Measurements from ENCODE around the gene GLIS1.

GLIS1 gene

GRCh38 chr1:53732409-53732808 is 6.6 kb downstream of the GLIS1 start:
- no peak overlapping the region for H3K27ac ChIP-seq

GRCh38 chr1:53731779-53732305 is 7.1 kb downstream of the GLIS1 start:
- no peak overlapping the region for H3K27ac ChIP-seq
- TF ChIP-seq ZFX (IDR thresholded peaks at IDR 0.05) = no peak
- TF ChIP-seq, protein P1, sequence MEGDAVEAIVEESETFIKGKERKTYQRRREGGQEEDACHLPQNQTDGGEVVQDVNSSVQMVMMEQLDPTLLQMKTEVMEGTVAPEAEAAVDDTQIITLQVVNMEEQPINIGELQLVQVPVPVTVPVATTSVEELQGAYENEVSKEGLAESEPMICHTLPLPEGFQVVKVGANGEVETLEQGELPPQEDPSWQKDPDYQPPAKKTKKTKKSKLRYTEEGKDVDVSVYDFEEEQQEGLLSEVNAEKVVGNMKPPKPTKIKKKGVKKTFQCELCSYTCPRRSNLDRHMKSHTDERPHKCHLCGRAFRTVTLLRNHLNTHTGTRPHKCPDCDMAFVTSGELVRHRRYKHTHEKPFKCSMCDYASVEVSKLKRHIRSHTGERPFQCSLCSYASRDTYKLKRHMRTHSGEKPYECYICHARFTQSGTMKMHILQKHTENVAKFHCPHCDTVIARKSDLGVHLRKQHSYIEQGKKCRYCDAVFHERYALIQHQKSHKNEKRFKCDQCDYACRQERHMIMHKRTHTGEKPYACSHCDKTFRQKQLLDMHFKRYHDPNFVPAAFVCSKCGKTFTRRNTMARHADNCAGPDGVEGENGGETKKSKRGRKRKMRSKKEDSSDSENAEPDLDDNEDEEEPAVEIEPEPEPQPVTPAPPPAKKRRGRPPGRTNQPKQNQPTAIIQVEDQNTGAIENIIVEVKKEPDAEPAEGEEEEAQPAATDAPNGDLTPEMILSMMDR (conservative IDR thresholded peaks at IDR 0.05) = no peak

More at GRCh38 chr1:53732409-53732808, 6.6 kb downstream of the GLIS1 start:
- TF ChIP-seq, protein P1 (conservative IDR thresholded peaks at IDR 0.05) = no peak

GRCh38 chr1:53731043-53731600 is 7.8 kb downstream of the GLIS1 start:
- TF ChIP-seq, protein P1 (conservative IDR thresholded peaks at IDR 0.05) = no peak
- no peak for TF ChIP-seq ZFX (IDR thresholded peaks at IDR 0.05)
- no peak overlapping the region for H3K27ac ChIP-seq

DNA sequence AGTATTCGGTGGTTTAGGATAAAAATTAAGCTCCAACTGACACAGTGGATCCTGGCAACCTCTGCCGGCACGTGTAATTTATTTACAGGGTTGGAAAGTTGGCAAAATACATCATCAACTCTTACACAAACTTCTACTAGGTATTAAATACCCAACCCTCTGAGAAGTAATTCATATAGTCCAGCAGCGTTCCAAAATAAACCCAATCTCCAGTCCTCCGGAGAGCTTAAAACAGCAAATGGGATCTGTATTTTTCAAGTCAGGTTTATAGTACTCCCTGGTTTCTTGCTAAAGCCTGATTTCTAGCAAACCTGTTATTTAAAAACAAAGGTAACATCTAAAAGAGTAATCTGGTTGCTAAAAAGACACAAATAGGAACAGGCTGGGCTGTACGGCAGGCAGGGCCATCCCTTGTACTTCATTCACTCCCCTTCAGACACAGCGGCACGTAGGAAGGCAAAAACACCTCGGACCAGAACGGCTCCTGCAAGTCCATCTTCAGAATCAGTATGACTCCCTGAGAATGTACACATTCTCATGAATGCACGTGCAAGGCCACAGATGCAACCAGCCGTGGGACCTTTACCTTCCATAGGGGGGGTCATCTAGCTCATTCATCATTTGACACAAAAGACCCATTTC is 8.6 kb downstream of the GLIS1 start:
- TF ChIP-seq, protein P1 (conservative IDR thresholded peaks at IDR 0.05) = no peak
- TF ChIP-seq ZFX (IDR thresholded peaks at IDR 0.05) = no peak
- no peak overlapping the region for H3K27ac ChIP-seq

- TF ChIP-seq, protein P1 (conservative IDR thresholded peaks at IDR 0.05) = no peak
- TF ChIP-seq ZFX (IDR thresholded peaks at IDR 0.05) = no peak
- H3K27ac ChIP-seq = no peak overlapping the region
Measured at GRCh38 chr1:53729456-53730223, 9.3 kb downstream of the GLIS1 start.

GRCh38 chr1:53728702-53729455 is 10.1 kb downstream of the GLIS1 start:
- TF ChIP-seq, protein P1 (conservative IDR thresholded peaks at IDR 0.05) = no peak
- no peak for TF ChIP-seq ZFX (IDR thresholded peaks at IDR 0.05)
- H3K27ac ChIP-seq = no peak overlapping the region
